GM21576 (cell line): ENCODE results near the gene PSTPIP2.
A peak's percentile ranks its signal among the peaks of the same experiment; 100 is the strongest.
"Not testable (repeated sequence)": the region's sequence is repeated elsewhere in the genome, so short reads cannot be mapped to it uniquely, and the experiment has no call there.

ENCODE experiments used
- ATAC-seq: cut with Tn5 transposase; IDR thresholded peaks from one replicate; pipeline ENCODE4 v1.9.1; 2021; ENCODE audit warnings: mild to moderate bottlenecking, moderate library complexity; ENCODE audit not compliant: unreplicated experiment

Gene PSTPIP2

DNA sequence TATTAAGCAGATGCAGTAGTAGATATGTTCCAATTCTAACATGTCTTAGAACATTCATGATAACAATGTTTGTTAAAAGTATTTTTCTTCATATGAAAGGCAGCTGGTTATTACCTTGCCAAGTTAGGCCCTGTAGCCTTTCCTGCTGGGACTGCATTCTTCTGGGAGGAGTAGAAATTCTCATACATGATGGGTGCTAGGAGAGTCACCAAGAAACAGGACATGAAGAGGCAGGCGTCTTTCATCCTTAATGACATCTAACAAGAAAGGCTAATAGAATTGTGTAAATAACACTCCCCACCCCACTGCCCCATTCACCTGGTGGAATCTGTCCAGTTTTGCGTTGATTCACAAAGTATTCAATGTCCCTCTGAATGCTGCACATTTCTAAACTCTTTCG lies 80.3 kb downstream of the PSTPIP2 start:
- ATAC-seq, result no peak

GRCh38 chr18:45984546-45985235 lies 87.4 kb downstream of the PSTPIP2 start:
- no peak for ATAC-seq

DNA sequence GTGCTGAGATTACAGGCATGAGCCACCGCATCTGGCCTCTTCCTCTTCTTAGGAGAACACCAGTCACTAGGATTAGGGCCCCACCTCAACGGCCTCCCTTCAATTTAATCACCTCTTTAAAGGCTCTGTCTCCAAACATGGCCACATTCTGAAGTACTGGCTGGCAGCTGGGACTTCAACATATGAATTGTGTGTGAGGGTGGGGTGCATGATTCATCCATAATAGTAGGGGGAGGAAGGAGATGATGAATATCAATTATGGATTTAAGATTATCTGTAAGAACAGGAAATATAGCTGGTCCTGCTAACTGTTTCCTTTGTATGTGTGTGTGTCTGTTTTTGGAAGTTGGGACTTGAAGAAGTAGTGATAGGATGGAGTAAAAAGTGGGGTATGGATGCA lies 90.2 kb downstream of the PSTPIP2 start:
- no peak for ATAC-seq

GRCh38 chr18:45980229-45980628 lies 91.8 kb downstream of the PSTPIP2 start:
- ATAC-seq, result no peak

GRCh38 chr18:45978084-45978483 lies 94.0 kb downstream of the PSTPIP2 start:
- ATAC-seq, result no peak

DNA sequence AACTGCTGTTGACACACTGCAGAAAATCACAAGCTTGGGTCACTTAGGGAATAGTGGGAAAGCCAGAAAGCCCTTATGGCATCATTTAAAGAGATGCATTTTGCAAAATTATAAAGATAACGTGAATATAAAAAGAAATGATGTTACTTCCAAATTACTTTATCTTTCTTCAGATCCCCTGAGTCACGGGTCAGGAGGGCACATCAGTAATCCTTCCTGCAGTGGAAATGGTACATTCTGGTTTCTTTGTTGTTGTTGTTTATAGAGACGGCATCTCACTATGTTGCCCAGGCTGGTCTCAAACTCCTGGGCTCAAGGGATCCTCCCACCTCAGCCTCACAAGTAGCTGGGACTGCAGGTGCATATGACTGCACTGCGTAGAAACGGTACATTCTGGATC lies 95.1 kb downstream of the PSTPIP2 start:
- no peak for ATAC-seq

DNA sequence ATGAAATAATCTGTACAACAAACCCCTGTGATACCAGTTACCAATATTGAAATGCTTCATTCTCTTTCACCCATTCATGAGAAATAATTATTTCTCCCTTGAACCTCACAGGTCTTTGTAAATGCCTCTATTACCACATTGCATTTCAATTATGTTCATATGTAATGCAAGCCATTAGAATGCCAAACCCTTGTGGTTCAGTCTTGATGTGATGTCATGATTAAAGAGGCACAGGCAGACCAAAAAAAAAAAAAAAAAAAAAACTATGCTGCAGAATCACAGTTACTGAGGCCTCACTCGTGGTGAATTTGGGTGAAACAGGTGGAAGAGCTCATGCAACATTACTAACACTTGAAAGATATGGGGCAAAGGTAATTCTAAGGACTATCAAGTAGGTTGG lies 95.5 kb downstream of the PSTPIP2 start:
- ATAC-seq, result no peak

DNA sequence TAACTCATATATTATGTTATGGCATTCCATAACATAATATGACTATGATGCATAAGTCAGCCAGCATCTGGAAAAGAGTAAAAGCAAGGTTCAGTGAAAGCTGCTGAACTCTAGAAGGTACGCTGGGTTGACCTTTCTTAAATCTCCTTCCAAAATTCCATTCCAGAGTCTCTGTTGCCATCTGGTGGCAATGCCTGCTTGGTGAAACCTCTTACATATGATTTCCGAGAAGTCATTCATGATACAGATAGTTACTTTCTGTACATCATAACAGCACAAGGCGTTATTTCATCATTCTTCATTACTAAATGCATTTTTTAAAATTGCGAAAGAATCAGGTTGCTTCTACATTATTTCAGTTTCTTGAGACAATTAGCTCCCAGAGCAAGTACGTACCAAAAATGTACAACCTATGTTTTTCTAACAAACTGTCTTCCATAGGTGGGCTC lies 97.9 kb downstream of the PSTPIP2 start:
- ATAC-seq, result no peak

DNA sequence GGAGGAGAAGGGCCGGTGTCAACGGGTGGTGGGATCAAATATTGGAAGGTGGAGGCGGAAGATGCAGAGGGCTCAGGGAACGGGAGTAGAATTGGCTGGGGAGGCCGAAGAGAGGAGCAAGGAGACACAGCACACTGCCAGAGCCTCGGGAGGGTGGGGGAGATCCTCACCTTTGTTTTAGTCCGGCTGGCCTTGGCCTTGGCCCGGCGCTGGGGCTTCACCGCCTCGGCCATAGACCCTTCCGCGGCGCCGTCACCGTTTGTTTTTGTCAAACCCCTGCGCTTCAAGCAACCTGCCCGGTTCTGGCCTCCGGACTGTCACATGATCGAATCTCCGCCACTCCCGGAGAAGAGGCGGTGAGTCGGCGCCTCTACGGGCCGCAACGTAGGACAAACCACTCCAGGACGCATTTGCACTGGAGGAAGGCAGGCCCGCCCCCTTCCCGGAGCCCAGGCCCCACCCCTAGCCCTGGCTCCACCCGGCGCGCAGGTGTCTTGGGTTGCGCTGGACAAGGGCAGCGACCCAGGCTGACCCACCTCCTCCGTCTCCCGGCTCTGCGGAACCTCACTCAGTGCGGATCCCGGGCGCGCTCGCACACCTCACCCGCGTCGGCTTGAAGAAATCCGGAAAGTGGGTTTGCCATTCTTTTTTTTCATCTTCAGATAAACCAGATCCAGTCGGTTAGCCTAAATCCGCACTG lies 104.9 kb downstream of the PSTPIP2 start, which contains the start of gene EPG5:
Gene EPG5 (minus strand): TSS at position 323 of the 700 bp plus-strand sequence. CDS start 90 bp downstream, at position 233.
- peak; percentile 97 for ATAC-seq

- ATAC-seq, result not testable (repeated sequence)
These were observed 107.1 kb downstream of the PSTPIP2 start for GRCh38 chr18:45964913-45965312.

DNA sequence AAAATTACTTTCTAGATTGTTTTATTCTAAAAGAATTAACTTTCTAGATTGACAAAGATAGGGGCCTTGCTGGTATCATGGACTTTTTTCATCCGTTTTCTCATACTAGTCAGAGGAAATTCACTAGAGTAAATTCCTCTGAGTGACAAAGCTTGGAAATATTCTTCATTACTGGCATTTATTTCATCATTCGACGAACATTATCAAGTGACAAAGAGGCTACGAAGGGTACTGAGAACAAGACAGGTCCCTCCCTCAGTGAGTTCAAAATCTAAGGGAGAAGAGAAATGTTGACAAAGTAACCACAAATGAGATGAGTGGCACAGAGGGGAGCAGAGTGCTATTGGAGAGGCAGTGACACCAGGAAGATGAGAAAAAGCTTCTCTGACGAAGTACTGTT lies 109.2 kb downstream of the PSTPIP2 start:
- ATAC-seq, result no peak

DNA sequence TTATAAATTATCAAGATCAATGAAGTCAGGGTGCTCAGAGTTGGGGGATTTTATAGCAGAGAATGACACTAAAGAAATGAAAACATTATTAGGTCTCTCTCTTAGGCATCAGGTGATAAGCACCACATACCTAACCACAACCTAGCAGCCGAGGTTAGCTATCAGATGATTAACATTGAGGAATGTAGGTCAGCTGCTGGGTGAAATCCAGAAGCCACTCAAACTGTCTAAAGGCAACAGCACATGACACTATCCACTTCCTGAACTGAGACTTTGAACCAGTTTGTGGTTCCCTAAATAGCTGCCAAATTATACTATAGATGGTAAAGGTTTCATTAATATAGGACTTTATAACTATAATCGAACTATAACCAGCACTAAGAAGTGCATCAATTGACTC lies 109.6 kb downstream of the PSTPIP2 start:
- ATAC-seq, result no peak

GRCh38 chr18:45959484-45959883 lies 112.6 kb downstream of the PSTPIP2 start:
- not testable (repeated sequence) for ATAC-seq

DNA sequence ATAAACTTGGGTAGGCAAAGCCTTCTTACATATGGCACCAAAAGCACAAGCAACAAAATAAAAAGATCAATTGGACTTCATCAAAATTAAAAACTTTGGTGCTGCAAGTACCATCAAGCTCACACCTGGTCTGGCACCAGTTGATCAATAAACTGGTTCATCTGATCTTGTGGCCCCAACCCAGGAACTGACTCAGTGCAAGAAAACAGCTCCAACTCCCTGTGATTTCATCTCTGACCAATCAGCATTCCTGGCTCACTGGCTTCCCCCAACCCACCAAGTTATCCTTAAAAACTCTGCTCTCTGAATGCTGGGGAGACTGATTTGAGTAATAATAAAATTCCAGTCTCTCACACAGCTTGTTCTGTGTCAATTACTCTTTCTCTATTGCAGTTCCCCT lies 113.3 kb downstream of the PSTPIP2 start:
- no peak for ATAC-seq

DNA sequence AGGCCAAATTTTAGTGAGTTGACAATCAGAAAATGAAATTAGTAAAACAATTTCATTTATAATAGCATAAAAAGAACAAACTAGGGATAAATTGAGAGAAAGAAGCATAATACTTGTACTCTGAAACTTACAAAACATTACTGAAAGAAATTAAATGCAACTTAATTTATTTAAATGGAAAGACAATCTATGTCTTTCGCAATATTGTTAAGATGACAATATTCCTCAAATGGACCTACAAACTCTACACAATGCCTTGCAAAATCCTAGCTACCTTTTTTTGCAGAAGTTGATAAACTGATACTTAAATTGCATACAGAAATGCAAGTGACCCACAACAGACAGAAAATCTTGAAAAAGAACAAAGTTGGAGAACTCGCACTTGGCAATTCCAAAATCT lies 114.0 kb downstream of the PSTPIP2 start:
- ATAC-seq, result no peak

DNA sequence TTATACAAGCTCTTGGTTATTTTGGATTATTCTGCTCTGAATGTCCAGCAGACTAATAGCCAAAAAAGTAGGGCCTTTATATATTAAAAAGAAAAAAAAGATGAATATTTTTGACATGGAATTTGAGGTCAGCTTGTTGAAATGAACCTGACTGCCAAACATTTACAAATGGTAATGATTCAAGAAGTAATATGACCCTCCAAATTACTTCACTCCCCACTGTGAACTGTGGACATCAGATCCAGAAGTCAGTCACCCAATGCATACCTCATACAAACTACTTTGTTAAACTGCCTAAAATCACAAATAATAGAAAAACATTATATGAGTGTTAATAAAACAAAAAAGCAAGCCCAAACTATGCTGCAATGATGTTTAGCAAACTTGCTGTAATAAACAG lies 115.0 kb downstream of the PSTPIP2 start:
- no peak for ATAC-seq

DNA sequence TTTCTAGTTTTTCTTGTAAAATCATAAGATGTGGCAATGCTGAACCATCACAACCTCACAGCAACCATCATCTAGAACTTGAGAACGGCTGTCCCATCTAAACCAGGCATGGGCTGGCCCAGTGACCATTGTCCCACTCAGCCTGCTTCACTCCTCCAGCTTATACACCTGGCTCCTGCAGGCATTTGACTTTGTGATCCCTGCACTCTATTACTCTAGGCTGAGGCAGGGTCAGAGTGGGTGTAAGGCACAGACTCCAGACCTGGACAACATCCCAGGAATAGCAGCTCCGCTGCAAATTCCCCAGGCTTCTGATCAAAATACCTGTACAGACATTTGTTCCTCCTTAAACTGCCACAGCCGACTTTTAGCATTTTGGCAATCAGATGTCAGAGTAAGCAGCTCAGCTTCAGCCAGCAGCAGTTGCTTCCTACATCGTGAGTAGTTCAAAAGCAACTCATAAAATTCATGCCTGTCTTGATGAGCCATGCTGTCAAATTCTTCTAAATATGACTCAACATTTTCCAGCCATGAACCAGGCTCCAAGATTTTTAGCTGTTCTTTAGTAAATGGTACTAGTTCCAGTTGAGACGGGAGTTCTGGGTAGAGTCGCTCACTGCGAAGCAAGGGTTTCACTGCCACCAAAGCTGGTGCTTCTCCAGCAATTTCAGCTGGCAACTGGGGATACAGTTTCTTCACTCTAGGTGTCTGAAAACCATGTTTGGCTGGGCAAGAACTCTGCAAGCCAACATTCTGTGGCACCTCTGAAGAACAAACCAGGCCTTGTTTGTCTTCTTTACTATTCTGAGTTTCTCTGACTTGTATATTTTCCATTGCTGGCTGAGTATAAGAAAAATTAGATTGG lies 117.8 kb downstream of the PSTPIP2 start:
- ATAC-seq, result no peak

DNA sequence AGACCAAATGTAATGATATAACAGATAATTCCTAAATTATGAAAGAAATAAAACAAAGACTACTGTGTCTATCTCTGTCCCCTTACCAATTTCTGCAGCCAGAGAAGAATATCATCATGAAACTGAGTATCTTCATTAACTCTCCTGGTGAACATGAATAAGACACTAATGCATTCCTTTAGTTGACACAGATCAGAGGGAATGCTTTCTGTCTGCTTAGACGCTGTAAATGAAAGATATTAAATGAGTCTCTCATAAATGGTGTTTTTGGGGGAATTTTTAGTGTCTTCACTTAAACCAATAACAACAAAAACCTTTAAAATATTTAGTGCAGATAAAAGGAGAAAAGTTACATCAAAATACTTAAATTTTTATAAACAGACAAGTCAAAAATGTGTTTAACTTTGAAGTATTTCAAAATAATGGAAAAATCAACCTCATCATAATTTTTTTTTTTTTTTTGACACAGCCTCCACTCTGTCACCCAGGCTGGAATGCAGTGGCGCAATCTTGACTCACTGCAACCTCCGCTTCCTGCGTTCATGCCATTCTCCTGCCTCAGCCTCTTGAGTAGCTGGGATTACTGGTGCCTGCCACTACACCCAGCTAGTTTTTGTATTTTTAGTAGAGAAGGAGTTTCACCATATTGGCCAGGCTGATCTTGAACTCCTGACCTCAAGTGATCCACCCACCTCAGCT lies 120.9 kb downstream of the PSTPIP2 start:
- no peak for ATAC-seq

DNA sequence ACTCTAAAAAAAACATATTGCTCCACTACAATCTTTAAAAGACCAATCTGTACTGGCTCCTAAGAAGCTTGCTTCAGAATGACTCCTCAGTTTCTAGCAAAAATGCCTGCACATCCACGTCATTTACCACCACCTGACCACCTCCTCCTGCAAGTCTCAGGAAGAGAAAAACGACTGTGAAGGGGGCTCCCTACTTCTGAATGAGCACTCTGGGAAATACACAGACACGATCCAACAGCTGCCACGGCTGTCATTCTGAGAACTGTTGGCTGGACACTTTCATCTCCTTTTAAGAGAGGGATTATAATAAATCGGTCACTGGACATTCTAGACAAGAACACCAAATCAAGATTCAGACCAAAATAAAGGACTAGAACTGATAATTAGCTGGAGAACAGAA lies 126.4 kb downstream of the PSTPIP2 start:
- ATAC-seq, result no peak

DNA sequence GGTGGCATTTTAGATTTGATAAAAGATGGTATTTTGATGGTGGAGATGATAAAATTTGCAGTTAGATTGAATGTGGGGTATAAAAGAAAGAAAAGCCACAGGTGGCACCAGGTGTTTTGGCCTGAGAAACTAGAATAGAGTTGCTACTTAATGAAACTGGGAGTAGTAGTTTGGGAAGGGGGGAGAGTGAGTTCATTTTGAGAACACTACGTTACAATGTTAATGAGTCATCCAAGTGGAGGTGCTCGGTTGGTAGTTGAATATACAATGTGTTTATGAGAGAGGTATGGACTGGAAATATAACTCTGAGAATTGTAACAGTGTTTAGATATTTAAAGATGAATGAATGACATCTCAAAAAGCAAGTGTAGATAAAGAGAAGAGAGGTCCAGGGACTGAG lies 131.3 kb downstream of the PSTPIP2 start:
- no peak for ATAC-seq

- ATAC-seq, result no peak
These were observed 132.8 kb downstream of the PSTPIP2 start for GRCh38 chr18:45939236-45939635.
